Fibroblast of upper back skin (primary cell): ENCODE measurements around the gene SELENOO.
A peak's percentile ranks its signal among the peaks of the same experiment; 100 is the strongest.

Experiments used
- DNase-seq: peaks from one replicate; pipeline ENCODE4 v3.0.0-alpha.2; 2013

SELENOO gene

GRCh38 chr22:50243685-50244419 lies 43.0 kb downstream of the SELENOO start:
- no peak for DNase-seq

- DNase-seq, result peak; percentile 89
Measured at GRCh38 chr22:50244420-50245213, 43.8 kb downstream of the SELENOO start, which contains the start of gene TUBGCP6. Gene TUBGCP6, minus strand, starts transcription at chr22:50245023. Its CDS starts 564 bp downstream, at chr22:50244459.

- no peak for DNase-seq
Measured at GRCh38 chr22:50245214-50246072, 44.6 kb downstream of the SELENOO start.

DNA sequence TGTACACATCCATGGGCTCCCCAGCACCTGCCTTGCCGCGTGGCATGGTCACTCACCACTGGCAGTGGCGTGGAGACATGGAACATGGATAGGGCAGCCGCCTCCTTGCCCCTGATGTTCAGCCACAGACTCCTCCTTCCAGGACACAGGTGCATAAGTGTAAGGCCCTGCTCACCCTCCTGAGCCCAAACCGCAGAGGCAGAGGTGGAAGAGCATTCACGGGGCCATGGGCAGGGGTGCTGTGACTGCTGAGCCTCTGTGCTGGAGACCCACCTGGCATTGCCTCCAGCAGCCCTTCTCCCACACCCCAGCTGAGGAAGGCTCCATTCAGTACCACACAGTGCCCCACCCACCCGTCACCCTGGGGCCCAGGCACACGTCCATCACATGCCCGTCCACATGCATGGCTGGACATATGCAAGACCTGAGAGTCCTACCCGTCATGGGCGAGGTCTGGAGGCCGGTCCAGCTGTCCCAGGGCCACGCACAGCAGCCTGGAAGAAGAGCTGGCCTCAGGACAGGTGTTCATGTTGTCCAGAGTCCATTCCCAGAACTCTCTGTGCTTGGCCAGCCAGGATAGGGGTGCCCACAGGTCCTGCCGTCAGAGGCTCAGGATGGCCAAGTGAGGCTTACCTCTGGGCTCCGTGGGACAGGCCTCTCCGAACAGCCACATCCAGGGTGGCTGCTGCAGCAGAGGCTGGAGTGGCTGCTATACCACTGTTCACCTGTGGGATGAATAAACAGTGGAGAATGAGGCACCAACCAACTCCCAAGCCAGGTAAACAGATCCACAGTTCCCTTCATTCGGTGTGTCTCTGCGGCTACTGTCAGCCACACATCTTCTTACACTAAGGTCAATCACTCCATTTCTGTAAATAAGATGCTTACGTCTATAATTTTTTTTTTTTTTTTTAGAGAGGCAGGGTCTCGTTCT lies 45.7 kb downstream of the SELENOO start:
- no peak for DNase-seq

DNA sequence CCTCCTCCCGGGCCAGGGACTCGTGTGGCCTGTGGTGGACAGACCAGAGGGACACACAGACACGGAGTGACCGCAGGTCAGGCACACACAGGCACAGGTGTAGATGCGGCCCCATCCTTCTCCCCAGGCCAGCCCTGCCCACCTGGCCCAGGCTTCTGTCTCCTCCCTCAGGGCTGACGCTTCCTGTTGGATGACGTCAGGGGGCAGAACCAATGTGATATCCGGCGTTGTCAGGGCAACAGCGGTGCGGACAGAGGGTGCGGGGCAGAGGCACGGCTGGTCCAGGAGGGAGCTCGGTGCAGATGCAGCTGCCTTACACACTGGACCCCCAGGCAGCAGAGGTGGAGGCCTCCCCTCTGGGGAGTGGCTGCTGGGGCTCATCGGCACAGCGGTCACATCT lies 46.9 kb downstream of the SELENOO start:
- DNase-seq, result peak; percentile 64

DNA sequence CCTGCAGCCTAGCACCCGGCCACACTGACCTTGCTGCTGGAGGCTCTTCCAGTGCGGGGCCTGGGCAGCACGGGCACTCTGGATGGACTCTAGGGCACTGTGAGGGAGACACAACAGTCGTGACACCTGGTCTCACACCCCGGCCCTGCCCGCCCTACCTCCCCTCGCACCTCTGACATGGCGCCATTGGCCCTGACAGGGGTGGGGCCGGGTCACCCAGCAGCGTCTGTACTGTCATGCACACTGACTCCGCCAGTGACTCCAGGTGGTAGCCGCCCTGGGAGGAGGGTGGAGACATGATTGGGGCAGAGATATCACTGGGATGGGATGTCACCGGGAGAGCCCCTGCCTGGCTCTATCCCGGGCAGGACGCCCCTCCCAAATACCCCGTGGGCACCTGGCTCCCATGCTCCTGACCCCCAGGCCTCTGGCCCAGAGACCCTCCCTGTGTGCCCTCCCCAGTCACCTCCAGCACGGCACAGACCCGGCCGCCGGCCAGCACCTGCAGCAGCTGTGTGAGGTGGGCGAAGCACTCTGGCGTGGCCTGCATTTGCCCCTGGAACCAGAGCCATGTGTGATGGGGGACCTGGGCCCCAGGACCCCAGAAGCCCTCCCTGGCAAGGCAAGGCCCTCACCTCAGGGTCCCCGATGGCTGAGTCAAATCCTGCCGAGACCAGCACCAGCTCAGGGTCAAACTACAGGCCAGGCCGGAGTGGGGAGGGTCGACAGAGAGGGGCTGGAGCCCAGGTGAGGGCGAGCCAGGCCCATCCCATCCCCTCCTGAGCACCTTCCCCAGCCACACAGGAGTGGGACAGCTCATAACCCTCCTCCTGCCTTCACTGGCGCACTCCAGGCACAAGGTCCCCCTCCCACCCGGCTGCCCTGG lies 47.6 kb downstream of the SELENOO start:
- no peak for DNase-seq

DNA sequence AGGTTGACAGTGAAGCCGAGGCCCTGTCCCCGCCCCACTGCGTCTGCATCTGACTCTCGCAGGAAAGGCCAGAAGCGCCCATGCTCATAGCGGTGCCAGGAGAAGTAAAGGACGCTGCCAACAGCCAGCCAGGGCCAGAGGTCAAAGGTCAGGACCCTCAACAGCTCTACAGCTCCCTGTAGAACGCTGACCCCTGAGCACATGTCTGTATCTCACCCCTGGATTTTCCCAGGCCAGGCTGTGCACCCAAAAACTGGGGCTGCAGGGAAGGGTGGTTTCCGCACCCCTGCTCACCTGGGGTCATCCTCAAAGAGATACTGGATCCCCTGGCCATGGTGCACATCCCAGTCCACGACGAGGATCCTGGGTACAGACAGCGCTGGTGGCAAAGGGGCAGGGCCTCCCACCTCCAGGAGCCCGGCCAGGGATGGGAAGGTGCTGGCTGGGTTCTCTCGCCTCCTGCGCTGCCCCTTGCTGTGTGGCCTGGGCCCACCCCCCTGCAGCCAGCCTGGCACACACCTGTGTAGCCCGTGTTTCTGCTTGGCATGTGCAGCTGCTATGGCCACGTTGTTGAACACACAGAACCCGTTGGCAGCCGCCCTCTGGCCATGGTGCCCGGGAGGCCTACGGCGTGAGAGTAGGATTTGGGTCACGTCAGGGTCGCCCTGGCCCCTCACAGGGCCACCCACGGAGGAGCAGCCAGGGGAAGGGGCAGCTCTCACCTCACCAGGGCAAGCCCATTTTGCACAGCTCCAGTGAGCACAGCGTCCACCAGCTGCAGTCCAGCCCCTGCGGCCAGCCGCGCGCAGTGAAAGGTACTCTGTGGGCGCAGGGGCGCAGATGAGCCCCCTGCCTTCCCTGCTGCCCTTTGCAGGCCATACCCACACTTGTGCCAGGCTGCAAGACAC lies 48.8 kb downstream of the SELENOO start:
- no peak for DNase-seq

DNA sequence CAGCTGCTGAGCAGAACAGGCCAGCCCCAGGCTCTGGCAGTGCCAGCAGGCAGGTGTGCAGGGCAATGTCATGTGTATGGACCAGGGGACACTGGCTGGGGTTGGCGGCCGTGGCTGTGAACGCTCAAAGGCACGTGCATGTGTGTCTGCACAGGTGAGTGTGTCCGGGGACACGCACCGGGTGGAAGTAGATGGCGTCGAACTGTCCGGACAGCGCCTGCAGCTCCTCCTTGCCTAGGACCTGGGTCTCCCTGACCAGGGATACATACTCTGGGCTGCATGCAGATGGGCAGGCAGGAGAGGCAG lies 49.4 kb downstream of the SELENOO start:
- DNase-seq, result no peak

GRCh38 chr22:50250555-50251476 lies 50.0 kb downstream of the SELENOO start, which contains the start of gene HDAC10:
Gene HDAC10, minus strand, starts transcription at chr22:50251265. Its CDS starts 233 bp downstream, at chr22:50251032.
- peak; percentile 77 for DNase-seq

DNA sequence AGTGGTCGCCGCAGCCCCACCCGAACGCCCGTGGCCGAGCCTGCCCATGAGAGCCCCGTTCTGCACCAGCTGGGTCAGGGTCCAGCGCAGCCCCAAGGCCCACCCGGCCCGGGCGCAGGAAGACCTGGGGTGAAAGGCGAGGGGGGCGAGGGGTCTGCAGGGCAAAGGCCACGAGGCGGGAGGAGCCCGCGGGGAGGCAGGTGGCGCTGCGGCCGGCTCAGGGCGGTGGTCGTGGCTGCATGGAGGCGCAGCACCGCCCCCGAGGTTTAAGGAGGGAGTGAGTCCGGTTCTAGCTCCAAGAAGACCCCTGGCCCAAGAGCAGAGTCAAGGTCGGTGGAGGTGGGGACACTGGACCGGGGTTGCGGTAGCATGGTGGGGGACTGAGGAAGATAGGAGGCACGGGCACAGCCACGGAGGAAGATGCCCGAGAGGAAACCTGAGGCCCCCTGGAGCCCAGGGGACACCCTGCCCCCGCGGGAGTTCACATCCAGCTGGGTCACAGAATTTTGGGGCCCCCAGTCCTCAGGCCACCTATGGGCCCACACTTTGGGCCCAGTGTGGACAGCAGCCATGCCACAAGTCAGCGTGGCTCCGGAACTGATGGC lies 50.8 kb downstream of the SELENOO start:
- no peak for DNase-seq

GRCh38 chr22:50252082-50253045 lies 51.6 kb downstream of the SELENOO start:
- DNase-seq, result peak; percentile 56

GRCh38 chr22:50253046-50253915 lies 52.5 kb downstream of the SELENOO start:
- no peak for DNase-seq

DNA sequence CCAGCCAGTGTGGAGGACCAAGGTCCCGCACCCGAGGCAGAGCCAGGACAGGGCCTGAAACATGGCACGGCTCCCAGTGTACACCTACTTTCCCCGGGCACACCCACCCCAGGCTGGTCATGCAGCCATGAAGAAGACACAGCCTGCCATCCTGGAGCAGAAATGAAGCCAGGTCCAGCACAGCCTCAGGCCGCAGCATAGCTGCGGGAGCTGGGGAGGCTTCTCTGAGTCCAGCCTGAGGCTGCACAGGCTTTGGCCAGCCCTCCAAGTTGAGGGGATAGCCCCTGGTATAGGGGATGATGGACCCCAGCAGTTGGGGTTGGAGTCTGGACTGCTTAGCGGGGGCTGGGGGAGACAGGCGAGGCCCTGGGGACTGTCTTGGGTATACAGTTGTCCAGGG lies 53.1 kb downstream of the SELENOO start:
- no peak for DNase-seq

GRCh38 chr22:50255099-50255498 lies 54.3 kb downstream of the SELENOO start:
- no peak for DNase-seq

- DNase-seq, result no peak
Measured at GRCh38 chr22:50255607-50256006, 54.8 kb downstream of the SELENOO start.

DNA sequence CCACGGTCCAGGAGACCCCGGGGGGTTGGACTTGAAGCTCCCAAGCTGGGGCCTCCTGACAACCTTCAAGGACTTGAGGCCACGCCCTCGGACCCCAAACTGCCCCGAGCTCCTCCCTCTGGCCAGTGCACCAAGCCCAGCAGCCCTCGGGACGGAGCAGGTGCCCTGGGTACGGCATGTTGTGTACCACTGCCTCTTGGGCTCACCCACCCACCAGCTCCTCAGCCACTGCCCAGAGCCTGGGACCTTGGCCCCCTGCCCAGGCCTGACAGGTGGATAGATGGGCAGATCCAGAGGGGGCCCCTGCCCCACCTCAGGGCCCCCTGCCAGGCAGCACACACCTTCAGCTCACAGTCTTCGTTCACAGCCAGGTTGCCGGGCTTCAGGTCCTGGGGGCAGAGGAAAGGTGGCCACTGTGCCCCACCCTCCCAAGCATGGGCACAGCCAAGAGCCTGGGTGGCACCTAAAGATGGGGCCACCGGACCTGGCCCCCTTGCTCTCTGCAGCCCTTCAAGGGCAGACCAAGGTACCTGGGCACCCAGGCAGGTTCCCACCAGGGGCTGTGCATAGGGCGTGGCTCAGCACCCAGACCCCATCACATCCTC lies 55.5 kb downstream of the SELENOO start:
- DNase-seq, result no peak
